B cell (primary cell): ENCODE data around the gene PLCL1. TPM values are rescaled to one million over a fixed set of nuclear protein-coding genes. Genes with fewer than 3 reads are reported as not detected.

Experiments
- ATAC-seq: fragments of 200-7000 bp; cut with Tn5 transposase; one replicate; pipeline ENCODE4 v1.10.0; 2021; ENCODE audit warnings: low read depth, mild to moderate bottlenecking, moderate number of reproducible peaks, moderate library complexity
- CTCF ChIA-PET: fragments of 350-600 bp; sonication (Branson Sonifier 250); formaldehyde crosslinking; loops from one replicate; lab custom pipeline; 2021; ENCODE audit warnings: antibody characterized with exemption, inconsistent platforms; lab: Charles Lee
- POLR2A ChIA-PET: fragments of 350-600 bp; sonication (Branson Sonifier 250); formaldehyde crosslinking; loops from one replicate; lab custom pipeline; 2021; ENCODE audit warnings: antibody characterized with exemption; lab: Charles Lee
- DNase-seq: peaks from one replicate; pipeline ENCODE4 v3.0.0; 2013
- H2AFZ ChIP-seq: 2 replicates; pipeline ENCODE4 v1.6.1; 2012; ENCODE audit warnings: mild to moderate bottlenecking, low read depth, low read length; ENCODE audit not compliant: insufficient read depth, poor library complexity, severe bottlenecking
- H3K27ac ChIP-seq, 2 donors: 1 replicate in 1 of 2; 2 replicates in 1 of 2; pipeline ENCODE4 v1.5.1; 2012 to 2013; ENCODE audit warnings: low read length in 2 of 2, mild to moderate bottlenecking in 2 of 2, moderate library complexity in 1 of 2
- H3K27me3 ChIP-seq, 4 experiments: fragments of 200-600 bp in 1 of 4; sonication (generic) in 1 of 4; replicated peaks in 1 of 4; 1 replicate in 2 of 4; 2 replicates in 2 of 4; pipeline versions ENCODE4 v1.6.1 to v1.7.0; 2013 to 2016; ENCODE audit warnings: low read length in 3 of 4, mild to moderate bottlenecking in 2 of 4, mixed read lengths in 1 of 4, moderate library complexity in 1 of 4; ENCODE audit not compliant: insufficient read depth in 4 of 4, control insufficient read depth in 3 of 4; ENCODE audit errors: control extremely low read depth in 1 of 4
- H3K36me3 ChIP-seq, 2 experiments: replicated peaks in 1 of 2; 1 replicate in 1 of 2; 2 replicates in 1 of 2; pipeline versions ENCODE4 v1.6.1 to v1.7.1; 2013; ENCODE audit warnings: low read length in 1 of 2; ENCODE audit not compliant: insufficient read depth in 2 of 2, control insufficient read depth in 1 of 2; ENCODE audit errors: control extremely low read depth in 1 of 2, extremely low read depth in 1 of 2
- H3K4me1 ChIP-seq, 2 donors: fragments of 200-600 bp in 1 of 2; sonication (generic) in 1 of 2; 1 replicate in 1 of 2; 2 replicates in 1 of 2; pipeline versions ENCODE4 v1.5.1 to v1.6.1; 2013 to 2017; ENCODE audit warnings: low read length in 2 of 2; ENCODE audit not compliant: control insufficient read depth in 2 of 2, insufficient read depth in 2 of 2
- H3K4me2 ChIP-seq: replicated peaks from 2 replicates; pipeline ENCODE3; 2012; ENCODE audit warnings: mild to moderate bottlenecking, low read depth, low read length; ENCODE audit not compliant: poor library complexity, severe bottlenecking
- H3K4me3 ChIP-seq, 5 experiments: fragments of 200-600 bp in 1 of 5; sonication (generic) in 1 of 5; 1 replicate in 3 of 5; 2 replicates in 2 of 5; pipeline versions ENCODE4 v1.5.1 to v1.7.0; 2011 to 2016; ENCODE audit warnings: low read length in 4 of 5, mild to moderate bottlenecking in 4 of 5, low read depth in 2 of 5, control low read depth in 1 of 5, moderate library complexity in 1 of 5; ENCODE audit not compliant: insufficient read depth in 1 of 5; ENCODE audit errors: control extremely low read depth in 1 of 5, extremely low read depth in 1 of 5
- H3K79me2 ChIP-seq: fragments of 200-600 bp; sonication (generic); one replicate; pipeline ENCODE4 v1.6.0; 2016; ENCODE audit warnings: low read length; ENCODE audit not compliant: control insufficient read depth, insufficient read depth
- H3K9ac ChIP-seq: fragments of 200-600 bp; sonication (generic); 2 replicates; pipeline ENCODE4 v1.6.1; 2017; ENCODE audit warnings: mild to moderate bottlenecking, low read length, moderate library complexity
- H3K9me3 ChIP-seq, 3 donors: one replicate each; pipeline versions ENCODE4 v1.6.1 to v1.7.1; 2013; ENCODE audit warnings: low read length in 2 of 3; ENCODE audit not compliant: control insufficient read depth in 2 of 3, insufficient read depth in 1 of 3; ENCODE audit errors: control extremely low read depth in 1 of 3
- H4K20me1 ChIP-seq: 2 replicates; pipeline ENCODE4 v1.6.0; 2012; ENCODE audit warnings: mild to moderate bottlenecking, low read length; ENCODE audit not compliant: insufficient read depth, control insufficient read depth, poor library complexity, severe bottlenecking
- H3K27ac Mint-ChIP-seq: one replicate; pipeline ENCODE4 v1.8.0; 2021; ENCODE audit warnings: mixed read lengths
- H3K27me3 Mint-ChIP-seq: one replicate; pipeline ENCODE4 v1.8.0; 2021; ENCODE audit warnings: mixed read lengths
- H3K4me1 Mint-ChIP-seq: one replicate; pipeline ENCODE4 v1.8.0; 2021; ENCODE audit warnings: mixed read lengths
- H3K4me3 Mint-ChIP-seq: one replicate; pipeline ENCODE4 v1.8.0; 2021; ENCODE audit warnings: mixed read lengths
- H3K9me3 Mint-ChIP-seq: one replicate; pipeline ENCODE4 v1.8.0; 2022; ENCODE audit warnings: mixed read lengths; ENCODE audit not compliant: insufficient read depth
- EZH2 ChIP-seq: IDR thresholded peaks from 2 replicates; pipeline ENCODE4 v1.6.1; 2012; ENCODE audit warnings: borderline replicate concordance, low read depth, mild to moderate bottlenecking, moderate library complexity, low read length; ENCODE audit not compliant: insufficient read depth, poor library complexity, severe bottlenecking
- WGBS: methylation state at CpG from one replicate; pipeline ENCODE4 v1.1.5; 2013; ENCODE audit warnings: missing lambda C conversion rate; ENCODE audit not compliant: insufficient coverage; 5-methylcytosine and 5-hydroxymethylcytosine counted together
- intact Hi-C: fragments of 100-400 bp; cut with micrococcal nuclease; formaldehyde crosslinking; loops from one replicate; pipeline ENCODE4 v1.10.0; 2022
- polyA plus RNA-seq: library from polyadenylated mRNA; depleted of rRNA; stranded (reverse); fragments of >200 nt; gene quantifications from 2 replicates; pipeline ENCODE4 v1.2.3, GENCODE V29; 2012
- total RNA-seq, 2 donors: library from RNA; stranded (reverse); fragments of 120-200 nt in 1 of 2; gene quantifications; 1 replicate in 1 of 2; 2 replicates in 1 of 2; pipeline versions ENCODE4 v1.2.3 to v1.2.4, GENCODE V29; 2013 to 2022
- TF ChIP-seq, protein P1 (sequence below): fragments of 200-600 bp; IDR thresholded peaks from one replicate; pipeline ENCODE4 v1.8.0; 2022; ENCODE audit warnings: antibody characterized with exemption, mild to moderate bottlenecking

The PLCL1 gene
- total and polyA plus RNA-seq, 2 donors (not counting 1 experiment from before 2014, with no cell fraction given) = 0.07 to 0.25 TPM

DNA sequence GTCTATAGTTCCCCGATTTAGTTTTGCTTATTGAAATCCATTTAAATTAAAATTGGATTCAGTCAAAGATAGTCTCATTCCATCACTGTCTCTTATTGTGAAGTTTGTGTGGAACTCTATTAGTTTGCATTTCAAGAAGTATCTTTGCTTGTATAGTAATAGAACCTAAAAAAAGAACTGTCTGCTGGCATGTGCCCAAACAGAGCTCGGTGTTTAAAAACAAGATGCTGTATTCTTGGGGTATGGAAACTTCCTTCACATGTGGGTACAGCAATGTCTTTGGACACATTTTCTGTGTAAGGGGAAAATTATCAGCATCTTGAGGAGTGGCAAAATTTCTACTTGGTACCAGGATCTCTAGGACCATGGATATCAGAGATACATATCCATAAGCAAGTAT lies 292.6 kb downstream of the PLCL1 start:
- POLR2A ChIA-PET = no interaction called here
- DNase-seq (no peak), ATAC-seq (no peak)
- H3K4me2 ChIP-seq = no peak overlapping the region
- H3K27me3 ChIP-seq = no peaks in the 10 kb centered on the region
- H3K4me1 Mint-ChIP-seq = no peaks in the 10 kb centered on the region
- H3K9me3 ChIP-seq = no peaks in the 10 kb centered on the region
- H2AFZ ChIP-seq = no peak overlapping the region
- no peaks in the 10 kb centered on the region for H3K9me3 Mint-ChIP-seq
- TF ChIP-seq EZH2 = no peak
- TF ChIP-seq, protein P1, sequence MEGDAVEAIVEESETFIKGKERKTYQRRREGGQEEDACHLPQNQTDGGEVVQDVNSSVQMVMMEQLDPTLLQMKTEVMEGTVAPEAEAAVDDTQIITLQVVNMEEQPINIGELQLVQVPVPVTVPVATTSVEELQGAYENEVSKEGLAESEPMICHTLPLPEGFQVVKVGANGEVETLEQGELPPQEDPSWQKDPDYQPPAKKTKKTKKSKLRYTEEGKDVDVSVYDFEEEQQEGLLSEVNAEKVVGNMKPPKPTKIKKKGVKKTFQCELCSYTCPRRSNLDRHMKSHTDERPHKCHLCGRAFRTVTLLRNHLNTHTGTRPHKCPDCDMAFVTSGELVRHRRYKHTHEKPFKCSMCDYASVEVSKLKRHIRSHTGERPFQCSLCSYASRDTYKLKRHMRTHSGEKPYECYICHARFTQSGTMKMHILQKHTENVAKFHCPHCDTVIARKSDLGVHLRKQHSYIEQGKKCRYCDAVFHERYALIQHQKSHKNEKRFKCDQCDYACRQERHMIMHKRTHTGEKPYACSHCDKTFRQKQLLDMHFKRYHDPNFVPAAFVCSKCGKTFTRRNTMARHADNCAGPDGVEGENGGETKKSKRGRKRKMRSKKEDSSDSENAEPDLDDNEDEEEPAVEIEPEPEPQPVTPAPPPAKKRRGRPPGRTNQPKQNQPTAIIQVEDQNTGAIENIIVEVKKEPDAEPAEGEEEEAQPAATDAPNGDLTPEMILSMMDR = no peak
- no peaks in the 10 kb centered on the region for H3K4me1 ChIP-seq
- no peaks in the 10 kb centered on the region for H4K20me1 ChIP-seq
- H3K9ac ChIP-seq = no peak overlapping the region
- H3K27ac Mint-ChIP-seq = no peak overlapping the region
- no peaks in the 10 kb centered on the region for H3K79me2 ChIP-seq
- H3K27ac ChIP-seq = no peak overlapping the region
- no peak overlapping the region for H3K4me3 ChIP-seq
- H3K36me3 ChIP-seq = no peaks in the 10 kb centered on the region
- intact Hi-C loops = no loop called here
- H3K27me3 Mint-ChIP-seq = no peaks in the 10 kb centered on the region
- no peak overlapping the region for H3K4me3 Mint-ChIP-seq
- no CpG with 5 or more reads among the region's 2 CpGs for WGBS
- CTCF ChIA-PET = no interaction called here

DNA sequence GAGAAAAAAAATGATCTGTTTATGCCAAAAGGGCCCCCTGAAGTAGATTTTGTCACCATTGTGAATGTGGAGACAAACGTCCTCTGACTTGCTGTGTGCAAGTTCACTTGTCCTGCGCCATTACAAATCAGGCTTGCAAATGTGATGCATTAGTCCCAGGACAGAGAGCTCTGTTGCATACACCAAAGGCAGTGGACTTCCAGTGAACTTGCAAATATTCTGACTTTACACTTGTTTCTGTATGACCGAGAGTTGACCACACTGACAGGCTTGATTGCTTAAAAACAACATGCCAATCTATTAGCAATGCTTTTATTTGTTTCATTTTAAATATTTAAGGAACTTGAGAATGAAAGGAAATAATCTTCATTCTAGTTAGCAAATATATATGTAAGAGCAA lies 293.2 kb downstream of the PLCL1 start:
- Histone ChIP-seq H3K4me2 (no peak overlapping the region), H3K4me3 (no peak overlapping the region), H3K4me1 (no peaks in the 10 kb centered on the region), H3K36me3 (no peaks in the 10 kb centered on the region), H2AFZ (no peak overlapping the region), H3K79me2 (no peaks in the 10 kb centered on the region), H3K9ac (no peak overlapping the region), H4K20me1 (no peaks in the 10 kb centered on the region), H3K9me3 (no peaks in the 10 kb centered on the region), H3K27ac (no peak overlapping the region), H3K27me3 (no peaks in the 10 kb centered on the region)
- DNase-seq (no peak), ATAC-seq (no peak)
- CTCF ChIA-PET = no interaction called here
- Mint-ChIP-seq H3K27ac (no peak overlapping the region), H3K27me3 (no peaks in the 10 kb centered on the region), H3K4me1 (no peaks in the 10 kb centered on the region), H3K4me3 (no peak overlapping the region), H3K9me3 (no peaks in the 10 kb centered on the region)
- POLR2A ChIA-PET = no interaction called here
- intact Hi-C loops = no loop called here
- 82% methylated on average over 2 of the region's 3 CpGs for WGBS
- TF ChIP-seq EZH2 = no peak
- TF ChIP-seq, protein P1 = no peak
